ENCODE measurements around the gene ERCC1. TPM values are rescaled to one million over a fixed set of nuclear protein-coding genes. Genes with fewer than 3 reads are reported as not detected.
"Not testable (repeated sequence)": the region's sequence is repeated elsewhere in the genome, so short reads cannot be mapped to it uniquely, and the experiment has no call there.

ERCC1 gene
- total RNA-seq, 1 experiment from 2014 or later, result 167 TPM

- H3K36me3 ChIP-seq, result no peaks in the 10 kb centered on the region
- no peaks in the 10 kb centered on the region for H3K9me3 ChIP-seq
- peak overlapping the region; percentile 48 for H3K4me3 ChIP-seq
- no peak for DNase-seq
- H3K27me3 ChIP-seq, result no peaks in the 10 kb centered on the region
Observed at GRCh38 chr19:45442778-45443461, 19.2 kb upstream of the ERCC1 start.

- no peaks in the 10 kb centered on the region for H3K9me3 ChIP-seq
- no peaks in the 10 kb centered on the region for H3K36me3 ChIP-seq
- no peak for DNase-seq
- H3K4me3 ChIP-seq, result no peak overlapping the region
- no peaks in the 10 kb centered on the region for H3K27me3 ChIP-seq
Observed at GRCh38 chr19:45442408-45442777, 18.7 kb upstream of the ERCC1 start.

GRCh38 chr19:45440873-45441654 lies 17.3 kb upstream of the ERCC1 start:
- no peaks in the 10 kb centered on the region for H3K36me3 ChIP-seq
- no peaks in the 10 kb centered on the region for H3K27me3 ChIP-seq
- DNase-seq, result peak; percentile 41
- H3K4me3 ChIP-seq, result no peak overlapping the region
- H3K9me3 ChIP-seq, result no peaks in the 10 kb centered on the region

- no peak for DNase-seq
Observed at GRCh38 chr19:45440259-45440638, 16.5 kb upstream of the ERCC1 start.

GRCh38 chr19:45439569-45440258 lies 16.0 kb upstream of the ERCC1 start:
- H3K27me3 ChIP-seq, result no peaks in the 10 kb centered on the region
- H3K36me3 ChIP-seq, result no peaks in the 10 kb centered on the region
- H3K9me3 ChIP-seq, result no peaks in the 10 kb centered on the region
- DNase-seq, result peak; percentile 84
- peak overlapping the region; percentile 57 for H3K4me3 ChIP-seq

More at GRCh38 chr19:45440259-45440638, 16.5 kb upstream of the ERCC1 start:
- peak overlapping the region; percentile 57 for H3K4me3 ChIP-seq
- no peaks in the 10 kb centered on the region for H3K36me3 ChIP-seq
- H3K27me3 ChIP-seq, result no peaks in the 10 kb centered on the region
- no peaks in the 10 kb centered on the region for H3K9me3 ChIP-seq

GRCh38 chr19:45439190-45439568 lies 15.5 kb upstream of the ERCC1 start:
- no peak for DNase-seq
- peak overlapping the region; percentile 57 for H3K4me3 ChIP-seq
- H3K27me3 ChIP-seq, result no peaks in the 10 kb centered on the region
- no peaks in the 10 kb centered on the region for H3K36me3 ChIP-seq
- no peaks in the 10 kb centered on the region for H3K9me3 ChIP-seq

- Histone ChIP-seq H3K9me3 (no peaks in the 10 kb centered on the region), H3K36me3 (no peaks in the 10 kb centered on the region), H3K27me3 (no peaks in the 10 kb centered on the region), H3K4me3 (no peak overlapping the region)
- no peak for DNase-seq
Observed at GRCh38 chr19:45437328-45437727, 13.6 kb upstream of the ERCC1 start.

GRCh38 chr19:45432543-45432942 lies 8.8 kb upstream of the ERCC1 start:
- not testable (repeated sequence) for H3K9me3 ChIP-seq, H3K27me3 ChIP-seq, H3K36me3 ChIP-seq, H3K4me3 ChIP-seq, DNase-seq

- H3K4me3 ChIP-seq, H3K9me3 ChIP-seq, H3K36me3 ChIP-seq, DNase-seq, H3K27me3 ChIP-seq: not testable (repeated sequence)
Observed at GRCh38 chr19:45431008-45431407, 7.3 kb upstream of the ERCC1 start.

GRCh38 chr19:45429896-45430295 lies 6.2 kb upstream of the ERCC1 start:
- not testable (repeated sequence) for H3K9me3 ChIP-seq, DNase-seq, H3K27me3 ChIP-seq, H3K4me3 ChIP-seq, H3K36me3 ChIP-seq

GRCh38 chr19:45428384-45429231 lies 4.9 kb upstream of the ERCC1 start:
- H3K36me3 ChIP-seq, result no peaks in the 10 kb centered on the region

GRCh38 chr19:45424191-45425058 lies 708 bp upstream of the ERCC1 start:
- no peaks in the 10 kb centered on the region for H3K27me3 ChIP-seq
- H3K9me3 ChIP-seq, result no peaks in the 10 kb centered on the region
- peaks cover 30% of the 10 kb centered on the region for H3K36me3 ChIP-seq
- peak overlapping the region; percentile 86 for H3K4me3 ChIP-seq
- peak; percentile 98 for DNase-seq

More at GRCh38 chr19:45428384-45429231, 4.9 kb upstream of the ERCC1 start:
- H3K4me3 ChIP-seq, result peak overlapping the region; percentile 47
- no peaks in the 10 kb centered on the region for H3K9me3 ChIP-seq
- H3K27me3 ChIP-seq, result no peaks in the 10 kb centered on the region
- peak; percentile 42 for DNase-seq

GRCh38 chr19:45423033-45423588 lies 606 bp downstream of the ERCC1 start:
- DNase-seq, result no peak
- peaks cover 43% of the 10 kb centered on the region for H3K36me3 ChIP-seq
- H3K9me3 ChIP-seq, result no peaks in the 10 kb centered on the region
- peak overlapping the region; percentile 86 for H3K4me3 ChIP-seq
- H3K27me3 ChIP-seq, result no peaks in the 10 kb centered on the region

- no peak overlapping the region for H3K4me3 ChIP-seq
- DNase-seq, result no peak
- H3K27me3 ChIP-seq, result no peaks in the 10 kb centered on the region
- H3K36me3 ChIP-seq, result peaks cover 54% of the 10 kb centered on the region
- H3K9me3 ChIP-seq, result no peaks in the 10 kb centered on the region
Observed at GRCh38 chr19:45421947-45422498, 1.7 kb downstream of the ERCC1 start.

- no peak for DNase-seq
- H3K4me3 ChIP-seq, result no peak overlapping the region
- peaks cover 66% of the 10 kb centered on the region for H3K36me3 ChIP-seq
- no peaks in the 10 kb centered on the region for H3K27me3 ChIP-seq
- no peaks in the 10 kb centered on the region for H3K9me3 ChIP-seq
Observed at GRCh38 chr19:45420871-45421270, 2.8 kb downstream of the ERCC1 start.

Measured in MG63 (cell line).